Measurements from ENCODE around the gene RDH8.

Gene RDH8

DNA sequence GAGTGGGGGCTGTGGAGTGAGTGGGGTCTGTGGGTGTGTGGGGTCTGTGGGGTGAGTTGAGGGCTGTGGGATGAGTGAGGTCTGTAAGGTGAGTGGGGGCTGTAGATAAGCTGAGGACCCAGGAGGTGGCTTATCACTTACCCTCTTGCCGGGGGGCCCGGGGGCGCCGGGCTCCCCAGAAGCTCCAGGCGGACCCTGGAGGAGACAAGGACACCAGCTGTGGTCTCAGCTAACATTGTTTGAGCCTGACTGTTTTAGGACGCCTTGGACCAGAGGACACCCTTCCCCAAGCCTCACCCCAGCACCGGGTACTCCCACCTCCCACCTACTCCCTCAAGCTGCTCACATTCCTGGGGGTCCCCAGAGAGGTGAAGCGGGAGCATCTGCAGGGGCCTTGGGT is 42.8 kb upstream of the RDH8 start:
- TF ChIP-seq FOXA1 (IDR thresholded peaks at IDR 0.05) (no peak), LEF1 (IDR thresholded peaks at IDR 0.05; ENCODE audit: borderline replicate concordance) (no peak), ELF4 (IDR thresholded peaks at IDR 0.05) (no peak), CTBP1 (IDR thresholded peaks at IDR 0.05; ENCODE audit: borderline replicate concordance) (no peak), HDGF (IDR thresholded peaks at IDR 0.05; ENCODE audit: borderline replicate concordance) (no peak)
- ChIA-PET POLR2A (no interaction called here), CTCF (no interaction called here)
- no peak for DNase-seq (ENCODE audit: extremely low spot score)

DNA sequence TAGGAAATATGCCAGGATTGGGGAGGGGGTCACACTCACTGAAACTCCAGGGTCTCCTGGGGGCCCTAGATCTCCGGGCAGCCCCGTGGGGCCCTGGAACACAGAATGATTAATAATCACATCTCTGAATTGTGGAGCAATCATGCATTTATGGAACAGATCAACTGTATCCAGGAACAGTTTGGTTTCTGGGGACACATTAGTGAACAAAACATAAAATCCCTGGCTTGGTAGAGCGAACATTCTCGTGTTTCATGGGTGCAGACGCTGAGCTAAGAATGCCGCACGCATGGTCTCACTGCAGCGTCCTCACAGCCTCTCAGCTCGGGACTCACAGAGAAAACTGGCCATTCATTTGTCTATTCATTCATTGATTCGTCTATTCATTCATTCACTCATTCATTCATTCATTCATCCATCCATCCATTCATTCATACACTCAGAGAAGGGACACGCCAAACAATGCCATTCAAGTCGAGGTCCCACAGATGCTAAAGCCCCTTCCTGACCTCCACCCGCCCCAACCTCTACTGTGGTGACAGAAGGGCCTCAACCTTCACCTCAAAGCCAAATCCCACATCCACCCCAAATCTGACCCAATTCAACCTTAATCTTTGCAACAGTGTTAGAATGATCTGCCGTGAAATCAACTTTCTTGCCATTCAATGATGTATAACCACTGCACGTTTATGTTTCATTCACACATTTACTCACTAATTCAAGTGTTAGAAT is 42.0 kb upstream of the RDH8 start:
- DNase-seq (ENCODE audit: extremely low spot score), result no peak
- POLR2A ChIA-PET, result no interaction called here
- TF ChIP-seq, protein P1, sequence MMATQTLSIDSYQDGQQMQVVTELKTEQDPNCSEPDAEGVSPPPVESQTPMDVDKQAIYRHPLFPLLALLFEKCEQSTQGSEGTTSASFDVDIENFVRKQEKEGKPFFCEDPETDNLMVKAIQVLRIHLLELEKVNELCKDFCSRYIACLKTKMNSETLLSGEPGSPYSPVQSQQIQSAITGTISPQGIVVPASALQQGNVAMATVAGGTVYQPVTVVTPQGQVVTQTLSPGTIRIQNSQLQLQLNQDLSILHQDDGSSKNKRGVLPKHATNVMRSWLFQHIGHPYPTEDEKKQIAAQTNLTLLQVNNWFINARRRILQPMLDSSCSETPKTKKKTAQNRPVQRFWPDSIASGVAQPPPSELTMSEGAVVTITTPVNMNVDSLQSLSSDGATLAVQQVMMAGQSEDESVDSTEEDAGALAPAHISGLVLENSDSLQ (IDR thresholded peaks at IDR 0.05), result no peak
- TF ChIP-seq TARDBP (IDR thresholded peaks at IDR 0.05) (no peak), BHLHE40 (IDR thresholded peaks at IDR 0.05; ENCODE audit: borderline replicate concordance) (no peak)
- CTCF ChIA-PET, result no interaction called here

DNA sequence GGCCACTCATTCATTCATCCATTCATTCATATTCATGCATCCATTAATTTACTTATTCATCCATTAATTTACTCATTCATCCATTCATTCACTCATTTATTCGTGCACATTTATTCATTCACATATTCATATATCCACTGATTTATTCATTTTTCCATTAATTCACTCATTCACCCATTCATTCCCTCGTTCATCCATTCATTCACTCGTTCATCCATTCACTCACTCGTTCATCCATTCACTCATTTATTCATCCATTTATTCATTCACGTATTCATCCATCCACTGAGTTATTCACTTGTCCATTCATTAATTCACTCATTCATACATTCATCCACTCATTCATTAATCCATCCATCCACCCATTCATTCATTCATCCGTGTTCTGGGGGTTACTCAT is 41.2 kb upstream of the RDH8 start:
- ChIA-PET POLR2A (no interaction called here), CTCF (no interaction called here)
- no peak for DNase-seq (ENCODE audit: extremely low spot score)
- TF ChIP-seq ELF4 (IDR thresholded peaks at IDR 0.05) (no peak), TARDBP (IDR thresholded peaks at IDR 0.05) (no peak), FOXK2 (IDR thresholded peaks at IDR 0.05) (no peak), BHLHE40 (IDR thresholded peaks at IDR 0.05; ENCODE audit: borderline replicate concordance) (no peak), L3MBTL2 (conservative IDR thresholded peaks at IDR 0.05) (no peak), SP1 (IDR thresholded peaks at IDR 0.05) (no peak), FOXA1 (IDR thresholded peaks at IDR 0.05) (no peak), ZNF384 (IDR thresholded peaks at IDR 0.05) (no peak), NFRKB (IDR thresholded peaks at IDR 0.05) (no peak), HDGF (IDR thresholded peaks at IDR 0.05; ENCODE audit: borderline replicate concordance) (no peak), SUZ12 (IDR thresholded peaks at IDR 0.05) (no peak), LEF1 (IDR thresholded peaks at IDR 0.05; ENCODE audit: borderline replicate concordance) (no peak), CTBP1 (IDR thresholded peaks at IDR 0.05; ENCODE audit: borderline replicate concordance) (no peak), ARNT (IDR thresholded peaks at IDR 0.05) (no peak)

DNA sequence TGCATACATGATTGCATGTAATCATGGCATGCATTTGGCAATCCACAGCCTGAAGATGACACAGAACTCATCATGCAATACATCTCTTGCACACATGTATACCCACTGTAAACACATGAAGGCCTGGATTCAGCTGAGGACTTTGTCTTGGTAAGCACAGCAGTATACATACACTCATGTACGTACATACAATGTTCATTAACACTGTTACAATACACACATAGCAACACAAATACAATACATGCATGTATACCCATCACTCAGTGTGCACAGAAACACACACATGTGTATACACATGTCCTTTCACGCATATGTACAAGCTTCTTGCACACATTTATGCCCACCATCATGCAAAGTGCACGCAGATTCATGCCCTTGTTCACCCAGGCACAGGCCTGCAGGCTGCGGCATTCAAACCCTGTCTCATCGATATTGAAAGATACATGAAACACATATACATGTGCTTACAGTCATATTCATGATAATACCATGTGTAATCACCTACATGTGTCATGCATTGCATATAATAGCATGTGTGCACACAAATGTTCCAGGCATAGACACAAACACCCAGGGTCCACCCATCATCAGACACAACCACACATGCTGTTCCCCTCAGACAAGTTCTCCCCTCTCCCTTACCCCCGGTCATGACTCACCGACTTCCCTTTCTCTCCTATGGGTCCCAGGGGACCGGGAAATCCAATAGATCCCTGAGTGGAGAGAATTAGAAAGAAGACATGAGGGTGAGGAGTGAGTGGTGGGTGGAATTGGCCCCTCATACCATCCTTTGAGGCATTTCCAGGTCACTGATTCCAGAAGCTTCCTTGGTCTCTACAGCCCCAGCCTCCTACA is 31.6 kb upstream of the RDH8 start:
- CTCF ChIA-PET, result interaction anchor here (0.5 kb wide), 1 partner anchor 49 kb away, joined by 4 read pairs; no protein-coding TSS in a partner anchor
- POLR2A ChIA-PET, result no interaction called here
- TF ChIP-seq LEF1 (IDR thresholded peaks at IDR 0.05; ENCODE audit: borderline replicate concordance), result no peak
- TF ChIP-seq FOXK2 (IDR thresholded peaks at IDR 0.05), result no peak
- TF ChIP-seq NFRKB (IDR thresholded peaks at IDR 0.05), result no peak
- no peak for TF ChIP-seq FOXM1 (IDR thresholded peaks at IDR 0.05; ENCODE audit: borderline replicate concordance)
- no peak for TF ChIP-seq L3MBTL2 (conservative IDR thresholded peaks at IDR 0.05)
- no peak for TF ChIP-seq TARDBP (IDR thresholded peaks at IDR 0.05)
- TF ChIP-seq ZNF384 (IDR thresholded peaks at IDR 0.05), result no peak
- no peak for TF ChIP-seq FOXA1 (IDR thresholded peaks at IDR 0.05)
- no peak for TF ChIP-seq BHLHE40 (IDR thresholded peaks at IDR 0.05; ENCODE audit: borderline replicate concordance)
- no peak for TF ChIP-seq SP1 (IDR thresholded peaks at IDR 0.05)
- TF ChIP-seq, protein P1 (IDR thresholded peaks at IDR 0.05), result no peak
- no peak for TF ChIP-seq CTBP1 (IDR thresholded peaks at IDR 0.05; ENCODE audit: borderline replicate concordance)
- no peak for TF ChIP-seq ARNT (IDR thresholded peaks at IDR 0.05)
- no peak for TF ChIP-seq HDGF (IDR thresholded peaks at IDR 0.05; ENCODE audit: borderline replicate concordance)
- TF ChIP-seq SUZ12 (IDR thresholded peaks at IDR 0.05), result no peak
- TF ChIP-seq ELF4 (IDR thresholded peaks at IDR 0.05), result no peak
- DNase-seq (ENCODE audit: extremely low spot score), result no peak

DNA sequence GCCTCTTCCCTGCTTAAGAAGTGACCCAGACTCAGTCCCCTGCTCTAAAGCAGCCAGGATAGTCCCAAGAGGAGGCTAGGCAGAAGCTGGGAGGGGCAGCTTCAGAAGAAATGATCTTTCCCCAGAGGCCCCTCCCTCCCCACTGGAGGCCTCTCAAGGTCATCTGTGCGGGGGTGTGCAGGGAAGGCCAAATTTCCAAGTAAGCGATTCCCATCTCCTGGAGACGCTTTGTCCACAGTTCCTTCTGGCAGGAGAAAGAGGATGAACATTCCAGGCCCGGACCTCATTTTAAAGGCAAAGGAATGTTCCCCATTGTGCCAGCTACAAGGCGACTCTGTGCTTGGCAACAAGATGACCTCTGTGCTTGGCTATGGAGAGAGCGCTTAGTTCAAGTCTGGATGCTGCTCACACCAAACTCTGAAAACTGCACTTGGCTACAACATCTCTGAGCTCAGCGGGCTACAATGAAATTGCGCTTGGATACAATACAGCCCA is 26.4 kb upstream of the RDH8 start:
- TF ChIP-seq TARDBP (IDR thresholded peaks at IDR 0.05), result no peak
- no peak for TF ChIP-seq SUZ12 (IDR thresholded peaks at IDR 0.05)
- TF ChIP-seq, protein P1 (IDR thresholded peaks at IDR 0.05), result no peak
- no peak for TF ChIP-seq FOXM1 (IDR thresholded peaks at IDR 0.05; ENCODE audit: borderline replicate concordance)
- TF ChIP-seq FOXA1 (IDR thresholded peaks at IDR 0.05), result no peak
- TF ChIP-seq NFRKB (IDR thresholded peaks at IDR 0.05), result no peak
- no peak for TF ChIP-seq HDGF (IDR thresholded peaks at IDR 0.05; ENCODE audit: borderline replicate concordance)
- TF ChIP-seq SP1 (IDR thresholded peaks at IDR 0.05), result no peak
- no peak for TF ChIP-seq FOXK2 (IDR thresholded peaks at IDR 0.05)
- no peak for TF ChIP-seq BHLHE40 (IDR thresholded peaks at IDR 0.05; ENCODE audit: borderline replicate concordance)
- no peak for TF ChIP-seq LEF1 (IDR thresholded peaks at IDR 0.05; ENCODE audit: borderline replicate concordance)
- TF ChIP-seq ELF4 (IDR thresholded peaks at IDR 0.05), result no peak
- TF ChIP-seq ZNF384 (IDR thresholded peaks at IDR 0.05), result no peak
- no peak for TF ChIP-seq ARNT (IDR thresholded peaks at IDR 0.05)
- no peak for TF ChIP-seq CTBP1 (IDR thresholded peaks at IDR 0.05; ENCODE audit: borderline replicate concordance)
- POLR2A ChIA-PET, result no interaction called here
- no peak for DNase-seq (ENCODE audit: extremely low spot score)

More for the DNA sequence above, 26.4 kb upstream of the RDH8 start:
- CTCF ChIA-PET, result interaction anchor here (1.5 kb wide), 1 partner anchor 55 kb away, joined by 3 read pairs; no protein-coding TSS in a partner anchor

Measured in HEK293T (cell line).